Adrenal gland (tissue), 12 donors: Measurements from ENCODE around the gene NEK8. TPM values are rescaled to one million over a fixed set of nuclear protein-coding genes. Genes with fewer than 3 reads are reported as not detected.
"Not testable (repeated sequence)": the region's sequence is repeated elsewhere in the genome, so short reads cannot be mapped to it uniquely, and the experiment has no call there.

ENCODE experiments used
- DNase-seq, 7 donors: peaks; one replicate each; pipeline ENCODE4 v3.0.0-alpha.2; 2019 to 2020
- H3K27ac ChIP-seq, 5 donors: fragments of 200-600 bp; sonication (generic) in 4 of 5; 1 replicate in 3 of 5; 2 replicates in 2 of 5; pipeline versions ENCODE4 v1.5.1 to v1.8.0; 2016 to 2020; ENCODE audit warnings: mild to moderate bottlenecking in 1 of 5
- H3K27me3 ChIP-seq: fragments of 200-600 bp; 2 replicates; pipeline ENCODE4 v1.8.0; 2021
- H3K36me3 ChIP-seq, 2 donors: fragments of 200-600 bp; replicated peaks in 1 of 2; 1 replicate in 1 of 2; 2 replicates in 1 of 2; pipeline versions ENCODE4 v1.5.1 to v1.8.0; 2018 to 2022
- H3K4me1 ChIP-seq, 2 donors: fragments of 200-600 bp; replicated peaks in 1 of 2; 1 replicate in 1 of 2; 2 replicates in 1 of 2; pipeline versions ENCODE4 v1.5.1 to v1.8.0; 2018 to 2021
- H3K4me3 ChIP-seq, 4 donors: fragments of 200-600 bp; sonication (generic) in 3 of 4; one replicate each; pipeline ENCODE4 v1.5.1; 2016 to 2018
- H3K9me3 ChIP-seq, 3 donors: fragments of 200-600 bp; sonication (generic) in 1 of 3; replicated peaks in 1 of 3; 1 replicate in 2 of 3; 2 replicates in 1 of 3; pipeline versions ENCODE4 v1.5.1 to v1.8.0; 2016 to 2021
- POLR2A ChIP-seq, 2 donors: fragments of 450-650 bp; IDR thresholded peaks; one replicate each; pipeline ENCODE4 v1.6.1; 2017; ENCODE audit warnings: antibody characterized with exemption in 2 of 2, mild to moderate bottlenecking in 2 of 2, moderate library complexity in 1 of 2
- WGBS, 4 donors: extraction: QIAGEN DNeasy Blood & Tissue Kit in 2 of 4; methylation state at CpG; one replicate each; pipeline versions ENCODE4 v1.1.5 to v1.1.7; 2013 to 2017; 5-methylcytosine and 5-hydroxymethylcytosine counted together
- intact Hi-C, 2 donors: fragments of 100-400 bp; cut with DNase I; formaldehyde crosslinking; loops; one replicate each; pipeline versions ENCODE4 v1.14.1 to v1.15.0; 2022 to 2023
- polyA plus RNA-seq, 3 donors: library from polyadenylated mRNA; stranded (reverse); fragments of 200-250 nt in 2 of 3; fragments of 350-450 nt in 1 of 3; fragmentation: Illumina TruSeq in 1 of 3; extraction: RNeasy Lipid Tissue Mini Kit (QIAGEN cat#74804) in 1 of 3; gene quantifications; one replicate each; pipeline ENCODE4 v1.2.3, GENCODE V29; 2013 to 2014
- total RNA-seq, 9 donors: library from RNA; depleted of rRNA in 4 of 9; stranded (reverse); fragments of >200 nt in 4 of 9; fragments of 120-200 nt in 1 of 9; fragmentation: NEBNext Ultra II Directional in 1 of 9; extraction: Animal tissue kit (Norgen Biotek cat#: 25700) in 1 of 9; gene quantifications; one replicate each; pipeline versions ENCODE4 v1.1.0 to v1.2.4, GENCODE V29; 2013 to 2023
- TF ChIP-seq, protein P1 (sequence below), 6 experiments: fragments of 450-650 bp in 4 of 6; fragments of 200-600 bp in 2 of 6; sonication (generic) in 1 of 6; IDR thresholded peaks; 1 replicate in 5 of 6; 2 replicates in 1 of 6; pipeline versions ENCODE4 v1.5.1 to v1.8.0; 2016 to 2021; ENCODE audit warnings: antibody characterized with exemption in 6 of 6, mild to moderate bottlenecking in 2 of 6, moderate library complexity in 1 of 6
- donor health status: healthy with polysubstance abuse.
- donor health status: Bipolar disorder and iron deficiency.
- donor health status: DM: yes; HTN: yes; CAD: no.
- donor health status: DM: no; HTN: no; CAD: no.
- donor health status: DM: no; HTN: no; CAD: no.
- donor health status: DM: yes; HTN: yes; CAD: no.

The NEK8 gene
- total and polyA plus RNA-seq, 12 donors = 0.54 to 11.9 (median 6.1) TPM

DNA sequence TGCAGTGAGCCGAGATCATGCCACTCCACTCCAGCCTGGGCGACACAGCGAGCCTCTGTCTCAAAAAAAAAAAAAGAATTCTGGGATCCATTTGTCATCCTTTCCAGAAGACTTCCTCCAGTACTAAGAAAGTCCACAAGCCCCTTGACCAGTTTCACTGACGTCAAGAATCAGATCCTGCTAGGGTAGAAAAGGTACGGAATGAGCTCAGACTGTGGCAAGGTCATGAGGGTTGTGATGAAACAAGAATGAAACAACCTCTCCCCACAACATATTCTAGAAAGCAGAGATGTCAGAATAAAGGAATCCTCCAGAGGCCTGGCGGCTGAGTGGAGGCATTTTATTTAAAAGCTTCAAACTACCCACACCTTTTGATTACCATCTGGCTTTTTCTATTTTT lies 45.1 kb downstream of the NEK8 start:
- no peak for TF ChIP-seq POLR2A (IDR thresholded peaks at IDR 0.05)
- TF ChIP-seq, protein P1, sequence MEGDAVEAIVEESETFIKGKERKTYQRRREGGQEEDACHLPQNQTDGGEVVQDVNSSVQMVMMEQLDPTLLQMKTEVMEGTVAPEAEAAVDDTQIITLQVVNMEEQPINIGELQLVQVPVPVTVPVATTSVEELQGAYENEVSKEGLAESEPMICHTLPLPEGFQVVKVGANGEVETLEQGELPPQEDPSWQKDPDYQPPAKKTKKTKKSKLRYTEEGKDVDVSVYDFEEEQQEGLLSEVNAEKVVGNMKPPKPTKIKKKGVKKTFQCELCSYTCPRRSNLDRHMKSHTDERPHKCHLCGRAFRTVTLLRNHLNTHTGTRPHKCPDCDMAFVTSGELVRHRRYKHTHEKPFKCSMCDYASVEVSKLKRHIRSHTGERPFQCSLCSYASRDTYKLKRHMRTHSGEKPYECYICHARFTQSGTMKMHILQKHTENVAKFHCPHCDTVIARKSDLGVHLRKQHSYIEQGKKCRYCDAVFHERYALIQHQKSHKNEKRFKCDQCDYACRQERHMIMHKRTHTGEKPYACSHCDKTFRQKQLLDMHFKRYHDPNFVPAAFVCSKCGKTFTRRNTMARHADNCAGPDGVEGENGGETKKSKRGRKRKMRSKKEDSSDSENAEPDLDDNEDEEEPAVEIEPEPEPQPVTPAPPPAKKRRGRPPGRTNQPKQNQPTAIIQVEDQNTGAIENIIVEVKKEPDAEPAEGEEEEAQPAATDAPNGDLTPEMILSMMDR (IDR thresholded peaks at IDR 0.05) = no peak
- no peak overlapping the region for H3K27ac ChIP-seq
- no peak overlapping the region for H3K4me3 ChIP-seq
- no peaks in the 10 kb centered on the region for H3K36me3 ChIP-seq
- H3K4me1 ChIP-seq = peaks cover 0 to 6% of the 10 kb centered on the region in 2 donors
- DNase-seq = no peak
- intact Hi-C loops = no loop called here
- H3K9me3 ChIP-seq = no peaks in the 10 kb centered on the region
- no peaks in the 10 kb centered on the region for H3K27me3 ChIP-seq
- WGBS, 4 donors = 75 to 83% (median 81%) methylated on average over 6 of the region's 6 CpGs

DNA sequence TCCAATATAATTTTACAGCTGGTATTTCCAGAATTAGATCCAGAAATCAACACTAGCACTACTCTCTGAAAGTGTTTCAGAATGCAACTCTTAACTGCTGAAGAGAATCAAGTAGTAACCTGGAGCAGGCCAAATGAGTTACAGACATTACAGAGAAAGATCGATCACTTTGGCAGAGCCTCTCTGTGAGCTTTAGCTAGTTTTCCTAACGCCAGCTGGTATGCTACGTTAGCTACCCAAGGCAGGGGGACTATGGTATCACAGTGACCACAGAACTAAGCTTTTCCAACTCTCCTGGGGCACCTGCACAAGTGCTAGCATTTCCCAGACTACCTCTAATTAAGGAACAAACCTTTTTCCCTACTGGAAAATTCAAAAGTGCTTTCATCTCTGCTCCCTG lies 45.6 kb downstream of the NEK8 start:
- no peak overlapping the region for H3K27ac ChIP-seq
- H3K4me3 ChIP-seq = no peak overlapping the region
- no peak for TF ChIP-seq POLR2A (IDR thresholded peaks at IDR 0.05)
- TF ChIP-seq, protein P1 (IDR thresholded peaks at IDR 0.05) = no peak
- H3K36me3 ChIP-seq = no peaks in the 10 kb centered on the region
- 82 to 92% (median 85%) methylated on average over 3 of the region's 3 CpGs for WGBS, 4 donors
- no peak for DNase-seq
- intact Hi-C loops = no loop called here
- H3K9me3 ChIP-seq = no peaks in the 10 kb centered on the region
- H3K4me1 ChIP-seq = peaks cover 0 to 6% of the 10 kb centered on the region in 2 donors
- H3K27me3 ChIP-seq = no peaks in the 10 kb centered on the region

DNA sequence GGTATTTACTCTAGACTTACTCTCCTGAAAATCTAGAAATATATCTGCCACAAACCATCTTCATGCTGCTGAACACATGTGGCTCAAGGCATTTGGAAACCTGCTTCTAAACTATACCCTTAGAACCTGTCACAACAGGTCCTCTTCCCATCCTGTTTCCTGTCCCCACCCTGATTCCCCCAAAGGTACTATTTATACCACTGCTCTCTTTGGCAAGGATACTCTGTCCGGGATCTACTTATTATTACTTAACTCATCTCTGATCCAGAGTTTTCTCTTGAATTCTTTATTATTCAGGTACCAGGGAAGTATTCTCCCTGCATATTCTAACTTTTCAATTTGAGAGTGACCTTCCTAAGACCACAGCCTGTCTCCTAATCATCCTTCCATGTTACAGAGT lies 48.6 kb downstream of the NEK8 start:
- Histone ChIP-seq H3K36me3 (no peaks in the 10 kb centered on the region), H3K27ac (no peak overlapping the region), H3K27me3 (no peaks in the 10 kb centered on the region), H3K4me3 (no peak overlapping the region), H3K4me1 (peaks cover 0 to 6% of the 10 kb centered on the region in 2 donors), H3K9me3 (no peaks in the 10 kb centered on the region)
- TF ChIP-seq, protein P1 (IDR thresholded peaks at IDR 0.05) = no peak
- TF ChIP-seq POLR2A (IDR thresholded peaks at IDR 0.05) = no peak
- no peak for DNase-seq
- 22 to 48% (median 44%) methylated on average over 1 of the region's 1 CpG for WGBS, 4 donors
- intact Hi-C loops = no loop called here

DNA sequence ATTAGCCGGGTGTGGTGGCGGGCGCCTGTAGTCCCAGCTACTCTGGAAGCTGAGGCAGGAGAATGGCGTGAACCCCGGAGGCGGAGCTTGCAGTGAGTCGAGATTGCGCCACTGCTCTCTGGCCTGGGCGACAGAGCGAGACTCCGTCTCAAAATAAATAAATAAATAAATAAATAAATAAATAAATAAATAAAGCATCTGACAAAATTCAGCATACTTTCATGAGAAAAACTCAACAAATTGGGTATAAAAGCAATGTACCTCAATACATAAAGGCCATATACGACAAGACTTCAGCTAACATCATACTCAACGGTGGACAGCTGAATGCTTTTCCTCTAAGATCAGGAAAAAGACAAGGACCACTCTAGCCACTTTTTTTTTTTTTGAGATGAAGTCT lies 51.0 kb downstream of the NEK8 start:
- H3K27me3 ChIP-seq, H3K9me3 ChIP-seq, intact Hi-C loops, H3K4me1 ChIP-seq, H3K4me3 ChIP-seq, H3K36me3 ChIP-seq, H3K27ac ChIP-seq: not testable (repeated sequence)
- DNase-seq = peak in 1 of 7 donors; percentile 12
- 94 to 99% (median 97%) methylated on average over 13 of the region's 13 CpGs for WGBS, 4 donors

DNA sequence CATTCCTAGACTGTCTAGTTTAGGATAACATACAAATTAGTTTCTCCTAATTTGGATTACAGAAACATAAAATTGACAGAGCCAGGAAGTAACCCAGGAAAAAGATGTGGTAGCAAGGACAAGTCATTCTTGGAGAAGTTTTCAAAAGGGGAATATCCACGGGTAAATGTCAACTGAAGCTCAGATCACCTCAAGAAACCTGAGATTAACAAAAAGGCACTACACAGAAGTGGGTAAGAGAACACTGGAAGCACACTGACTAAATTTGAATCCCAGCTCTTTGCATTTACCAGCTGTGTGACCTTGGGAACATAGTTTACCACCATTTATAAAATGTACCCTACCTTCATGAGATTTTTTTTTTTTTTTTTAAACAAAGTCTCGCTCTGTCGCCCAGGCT lies 54.6 kb downstream of the NEK8 start:
- intact Hi-C loops = no loop called here
- no peaks in the 10 kb centered on the region for H3K27me3 ChIP-seq

More for the DNA sequence above, 54.6 kb downstream of the NEK8 start:
- Histone ChIP-seq H3K4me1 (peaks cover 0 to 4% of the 10 kb centered on the region in 2 donors), H3K9me3 (no peaks in the 10 kb centered on the region), H3K4me3 (no peak overlapping the region), H3K36me3 (no peaks in the 10 kb centered on the region), H3K27ac (no peak overlapping the region)
- no peak for TF ChIP-seq POLR2A (IDR thresholded peaks at IDR 0.05)
- TF ChIP-seq, protein P1 (IDR thresholded peaks at IDR 0.05) = no peak
- WGBS, 4 donors = 72 to 83% (median 79%) methylated on average over 3 of the region's 3 CpGs
- no peak for DNase-seq
